Measurements from ENCODE around the gene MGRN1.
"Not testable (repeated sequence)": the region's sequence is repeated elsewhere in the genome, so short reads cannot be mapped to it uniquely, and the experiment has no call there.

MGRN1 gene

DNA sequence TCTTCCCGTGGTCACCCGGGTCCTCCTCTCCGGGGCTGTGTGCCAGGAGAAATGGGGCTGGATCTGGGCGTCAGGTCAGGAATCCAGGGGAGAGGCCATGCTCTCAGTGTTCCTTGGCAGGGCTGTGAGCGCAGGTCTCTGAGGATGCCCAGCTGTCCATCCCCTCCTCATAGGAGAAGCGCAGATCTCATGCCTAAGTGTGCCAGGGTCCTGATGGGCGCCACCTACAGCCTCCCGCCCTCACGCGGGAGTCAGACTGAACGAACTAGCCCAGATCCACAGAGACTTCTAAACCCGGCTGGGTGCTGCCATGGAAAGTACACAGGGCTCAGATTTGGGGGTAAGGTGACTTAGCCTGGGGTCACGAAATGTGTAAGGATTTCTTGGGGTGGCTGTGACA is 24.3 kb downstream of the MGRN1 start:
- Histone ChIP-seq H3K4me1 (ENCODE audit: control insufficient read depth in 1 of 2, insufficient read depth in 2 of 2, low read length in 2 of 2) (peaks cover 0 to 3% of the 10 kb centered on the region in 2 donors), H3K4me3 (ENCODE audit: low read depth in 1 of 2, low read length in 2 of 2) (no peak overlapping the region), H3K27ac (ENCODE audit: low read length) (no peak overlapping the region), H3K27me3 (ENCODE audit: low read depth, low read length) (no peaks in the 10 kb centered on the region), H3K9me3 (ENCODE audit: control insufficient read depth in 1 of 2, low read length in 2 of 2) (no peaks in the 10 kb centered on the region), H3K36me3 (ENCODE audit: control insufficient read depth in 1 of 2, insufficient read depth in 2 of 2, low read length in 2 of 2) (peaks cover 11 to 41% of the 10 kb centered on the region in 2 donors)

DNA sequence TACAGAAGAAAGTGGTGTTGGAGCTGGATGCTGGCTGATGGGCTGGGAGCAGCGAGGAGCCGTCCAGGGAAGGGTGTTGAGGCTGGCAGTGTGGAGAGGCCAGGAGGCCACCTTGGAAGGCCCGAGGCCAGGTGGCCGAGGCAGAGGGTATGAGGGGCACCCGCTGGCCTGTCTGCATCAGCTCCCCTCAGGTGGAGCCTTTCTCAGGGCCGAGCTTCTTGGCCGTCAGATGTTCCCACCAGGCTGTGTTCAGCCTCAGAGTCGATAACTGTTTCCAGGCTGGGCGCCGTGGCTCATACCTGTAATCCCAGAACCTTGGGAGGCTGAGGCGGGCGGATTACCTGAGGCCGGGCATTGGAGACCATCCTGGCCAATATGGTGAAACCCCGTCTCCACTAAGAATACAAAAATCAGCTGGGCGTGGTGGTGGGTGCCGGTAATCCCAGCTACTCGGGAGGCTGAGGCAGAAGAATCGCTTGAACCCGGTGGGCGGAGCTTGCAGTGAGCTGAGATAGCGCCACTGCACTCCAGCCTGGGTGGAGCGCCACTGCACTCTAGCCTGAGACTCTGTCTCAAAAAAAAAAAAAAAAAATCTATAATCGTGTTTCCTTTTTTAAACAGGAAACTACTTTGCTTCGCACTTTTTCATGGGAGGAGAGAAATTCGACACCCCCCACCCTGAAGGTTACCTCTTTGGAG is 25.3 kb downstream of the MGRN1 start:
- H3K4me3 ChIP-seq (ENCODE audit: low read depth in 1 of 2, low read length in 2 of 2): no peak overlapping the region
- H3K27ac ChIP-seq (ENCODE audit: low read length): no peak overlapping the region
- no peaks in the 10 kb centered on the region for H3K9me3 ChIP-seq (ENCODE audit: control insufficient read depth in 1 of 2, low read length in 2 of 2)
- H3K27me3 ChIP-seq (ENCODE audit: low read depth, low read length): no peaks in the 10 kb centered on the region
- H3K36me3 ChIP-seq (ENCODE audit: control insufficient read depth in 1 of 2, insufficient read depth in 2 of 2, low read length in 2 of 2): peaks cover 19 to 51% of the 10 kb centered on the region in 2 donors
- H3K4me1 ChIP-seq (ENCODE audit: control insufficient read depth in 1 of 2, insufficient read depth in 2 of 2, low read length in 2 of 2): peaks cover 0 to 3% of the 10 kb centered on the region in 2 donors

DNA sequence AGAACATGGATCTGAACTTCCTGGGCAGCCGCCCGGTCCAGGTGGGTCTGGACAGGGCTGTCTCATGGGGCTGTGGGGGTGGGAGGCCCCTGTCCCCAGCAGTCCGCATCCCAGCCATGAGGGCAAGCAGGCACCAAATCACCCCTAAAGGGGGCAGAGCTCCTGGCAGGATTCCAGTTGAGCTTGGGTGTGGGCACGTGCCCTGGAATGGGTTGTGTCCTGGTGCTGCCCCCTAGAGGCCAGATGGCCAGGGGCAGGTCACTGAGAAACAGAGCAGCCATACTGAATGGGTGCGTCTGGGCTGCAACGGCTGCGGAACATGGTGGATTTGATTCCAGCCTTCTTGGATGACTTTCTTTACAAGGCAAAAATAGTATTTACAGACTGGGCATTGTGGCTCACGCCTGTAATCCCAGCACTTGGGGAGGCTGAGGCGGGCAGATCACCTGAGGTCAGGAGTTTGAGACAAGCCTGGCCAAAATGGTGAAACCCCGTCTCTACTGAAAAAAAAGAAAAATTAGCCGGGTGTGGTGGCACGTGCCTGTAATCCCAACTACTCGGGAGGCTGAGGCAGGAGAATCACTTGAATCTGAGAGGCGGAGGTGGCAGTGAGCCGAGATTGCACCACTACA is 25.9 kb downstream of the MGRN1 start:
- H3K36me3 ChIP-seq (ENCODE audit: control insufficient read depth in 1 of 2, insufficient read depth in 2 of 2, low read length in 2 of 2): peaks cover 22 to 53% of the 10 kb centered on the region in 2 donors
- not testable (repeated sequence) for H3K4me3 ChIP-seq (ENCODE audit: low read depth in 1 of 2, low read length in 2 of 2); H3K9me3 ChIP-seq (ENCODE audit: control insufficient read depth in 1 of 2, low read length in 2 of 2); H3K4me1 ChIP-seq (ENCODE audit: control insufficient read depth in 1 of 2, insufficient read depth in 2 of 2, low read length in 2 of 2); H3K27me3 ChIP-seq (ENCODE audit: low read depth, low read length); H3K27ac ChIP-seq (ENCODE audit: low read length)

DNA sequence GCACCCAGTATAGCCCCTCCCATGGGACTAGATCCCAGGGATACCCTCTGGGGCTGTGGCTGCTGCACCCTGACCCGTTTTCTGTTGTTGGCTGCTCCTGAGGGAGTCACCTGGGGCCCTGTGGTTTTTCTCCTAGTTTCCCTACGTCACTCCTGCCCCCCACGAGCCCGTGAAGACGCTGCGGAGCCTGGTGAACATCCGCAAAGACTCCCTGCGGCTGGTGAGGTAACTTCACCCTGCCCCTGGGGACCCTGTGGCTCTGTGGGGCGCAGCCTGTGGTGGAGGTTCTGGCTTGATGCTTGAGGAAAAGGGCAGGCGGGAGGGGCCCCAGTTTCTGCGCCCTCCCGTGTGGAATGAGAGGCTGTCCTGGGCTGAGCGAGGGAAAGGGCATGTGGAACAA is 27.2 kb downstream of the MGRN1 start:
- Histone ChIP-seq H3K9me3 (ENCODE audit: control insufficient read depth in 1 of 2, low read length in 2 of 2) (no peaks in the 10 kb centered on the region), H3K36me3 (ENCODE audit: control insufficient read depth in 1 of 2, insufficient read depth in 2 of 2, low read length in 2 of 2) (peaks cover 28 to 58% of the 10 kb centered on the region in 2 donors), H3K27me3 (ENCODE audit: low read depth, low read length) (no peaks in the 10 kb centered on the region), H3K4me1 (ENCODE audit: control insufficient read depth in 1 of 2, insufficient read depth in 2 of 2, low read length in 2 of 2) (peaks cover 0 to 3% of the 10 kb centered on the region in 2 donors), H3K27ac (ENCODE audit: low read length) (no peak overlapping the region), H3K4me3 (ENCODE audit: low read depth in 1 of 2, low read length in 2 of 2) (no peak overlapping the region)

DNA sequence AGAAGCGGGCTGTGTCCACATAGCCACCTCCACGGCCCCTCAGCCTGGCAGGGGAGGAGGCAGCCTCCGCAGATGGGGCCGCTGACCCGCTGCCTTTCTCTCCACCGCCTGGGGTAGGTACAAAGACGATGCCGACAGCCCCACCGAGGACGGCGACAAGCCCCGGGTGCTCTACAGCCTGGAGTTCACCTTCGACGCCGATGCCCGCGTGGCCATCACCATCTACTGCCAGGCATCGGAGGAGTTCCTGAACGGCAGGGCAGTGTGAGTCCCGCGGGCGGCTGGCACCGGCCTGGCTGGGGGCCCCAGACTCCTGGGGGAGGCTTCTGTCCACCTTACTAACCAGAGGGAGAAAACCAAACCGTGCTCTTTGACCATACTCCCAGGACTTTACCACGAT is 27.9 kb downstream of the MGRN1 start:
- no peak overlapping the region for H3K4me3 ChIP-seq (ENCODE audit: low read depth in 1 of 2, low read length in 2 of 2)
- peaks cover 28 to 65% of the 10 kb centered on the region in 2 donors for H3K36me3 ChIP-seq (ENCODE audit: control insufficient read depth in 1 of 2, insufficient read depth in 2 of 2, low read length in 2 of 2)
- H3K4me1 ChIP-seq (ENCODE audit: control insufficient read depth in 1 of 2, insufficient read depth in 2 of 2, low read length in 2 of 2): peaks cover 0 to 3% of the 10 kb centered on the region in 2 donors
- H3K27me3 ChIP-seq (ENCODE audit: low read depth, low read length): no peaks in the 10 kb centered on the region
- H3K27ac ChIP-seq (ENCODE audit: low read length): no peak overlapping the region
- no peaks in the 10 kb centered on the region for H3K9me3 ChIP-seq (ENCODE audit: control insufficient read depth in 1 of 2, low read length in 2 of 2)

DNA sequence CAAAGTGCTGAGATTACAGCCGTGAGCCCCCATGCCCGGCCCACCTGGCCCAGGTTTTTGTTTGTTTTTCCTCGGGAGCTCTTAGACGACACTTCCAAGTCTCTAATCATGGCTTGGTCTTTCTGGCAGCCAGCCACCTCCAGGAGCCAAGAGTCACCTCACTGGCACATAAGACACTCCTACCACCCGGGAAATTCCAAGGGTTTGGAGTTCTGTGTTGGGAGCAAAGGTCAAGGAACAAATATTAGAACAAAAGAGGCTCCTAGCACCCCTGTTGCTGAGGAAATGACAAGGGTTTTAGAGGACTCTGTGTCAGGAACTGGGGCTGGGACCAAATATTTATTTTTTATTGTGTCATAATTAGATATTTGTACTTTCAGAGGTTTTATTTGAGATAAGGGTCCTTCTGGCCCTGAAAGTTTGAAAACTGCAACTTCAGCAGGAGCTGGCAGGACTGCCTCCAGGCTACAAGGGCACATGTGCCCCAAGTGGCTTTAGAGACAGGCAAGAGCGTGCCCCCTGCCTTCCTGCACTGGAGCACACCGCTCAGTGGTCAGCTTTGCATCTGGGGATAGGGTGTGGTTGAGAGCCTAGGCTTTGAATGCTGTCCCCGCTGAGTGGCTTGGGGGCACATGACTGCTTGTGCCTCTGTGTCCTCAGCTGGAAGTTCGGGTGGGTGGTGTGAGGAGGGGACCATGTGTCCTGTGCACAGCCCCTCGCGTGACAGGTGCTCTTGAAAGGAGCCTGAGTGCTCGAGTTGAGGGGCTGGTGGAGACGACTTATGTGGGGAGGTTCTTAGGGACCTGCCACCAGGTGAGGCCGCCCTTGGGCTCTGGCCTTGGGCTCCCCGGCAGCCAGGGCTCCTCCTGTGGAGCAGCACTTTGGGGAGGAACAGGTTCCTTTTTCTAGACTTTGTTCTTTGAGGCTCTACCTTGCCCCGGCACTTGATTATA is 29.7 kb downstream of the MGRN1 start:
- Histone ChIP-seq H3K36me3 (ENCODE audit: control insufficient read depth in 1 of 2, insufficient read depth in 2 of 2, low read length in 2 of 2) (peaks cover 28 to 74% of the 10 kb centered on the region in 2 donors), H3K4me1 (ENCODE audit: control insufficient read depth in 1 of 2, insufficient read depth in 2 of 2, low read length in 2 of 2) (peaks cover 0 to 3% of the 10 kb centered on the region in 2 donors), H3K4me3 (ENCODE audit: low read depth in 1 of 2, low read length in 2 of 2) (no peak overlapping the region), H3K27me3 (ENCODE audit: low read depth, low read length) (no peaks in the 10 kb centered on the region), H3K9me3 (ENCODE audit: control insufficient read depth in 1 of 2, low read length in 2 of 2) (no peaks in the 10 kb centered on the region), H3K27ac (ENCODE audit: low read length) (no peak overlapping the region)

DNA sequence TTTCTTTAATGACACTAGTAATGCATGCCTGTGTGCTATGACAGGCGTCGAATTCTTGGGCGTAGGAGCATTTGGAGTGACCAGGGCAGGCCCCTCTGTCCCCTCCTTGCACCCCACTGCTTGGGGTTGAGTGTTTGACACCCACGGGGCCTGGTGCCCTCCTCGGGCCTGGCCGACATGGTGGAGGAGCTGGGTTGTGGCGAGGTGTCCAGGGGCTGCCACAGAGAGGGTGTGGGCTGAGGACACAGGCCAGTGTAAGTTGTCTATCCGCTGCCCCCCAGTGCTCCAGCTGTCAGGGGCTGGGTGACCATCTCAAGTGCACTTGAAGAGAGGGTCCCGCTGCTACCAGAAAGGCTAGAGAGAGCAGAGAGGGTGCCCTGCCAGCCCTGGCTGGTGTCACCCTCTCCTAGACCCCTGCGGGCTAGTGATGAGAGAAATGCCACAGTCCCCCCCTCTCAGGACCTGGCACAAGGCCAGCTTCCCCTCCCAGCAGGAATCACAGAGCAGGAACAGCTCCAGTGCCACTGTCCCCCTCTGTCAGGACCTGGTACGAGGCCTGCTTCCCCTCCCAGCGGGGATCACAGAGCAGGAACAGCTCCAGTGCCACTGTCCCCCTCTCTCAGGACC is 30.5 kb downstream of the MGRN1 start:
- H3K4me1 ChIP-seq (ENCODE audit: control insufficient read depth in 1 of 2, insufficient read depth in 2 of 2, low read length in 2 of 2): peaks cover 0 to 7% of the 10 kb centered on the region in 2 donors
- no peaks in the 10 kb centered on the region for H3K9me3 ChIP-seq (ENCODE audit: control insufficient read depth in 1 of 2, low read length in 2 of 2)
- no peaks in the 10 kb centered on the region for H3K27me3 ChIP-seq (ENCODE audit: low read depth, low read length)
- peak overlapping the region; percentile 45 for H3K27ac ChIP-seq (ENCODE audit: low read length)
- H3K4me3 ChIP-seq (ENCODE audit: low read depth in 1 of 2, low read length in 2 of 2): no peak overlapping the region
- H3K36me3 ChIP-seq (ENCODE audit: control insufficient read depth in 1 of 2, insufficient read depth in 2 of 2, low read length in 2 of 2): peaks cover 28 to 82% of the 10 kb centered on the region in 2 donors

DNA sequence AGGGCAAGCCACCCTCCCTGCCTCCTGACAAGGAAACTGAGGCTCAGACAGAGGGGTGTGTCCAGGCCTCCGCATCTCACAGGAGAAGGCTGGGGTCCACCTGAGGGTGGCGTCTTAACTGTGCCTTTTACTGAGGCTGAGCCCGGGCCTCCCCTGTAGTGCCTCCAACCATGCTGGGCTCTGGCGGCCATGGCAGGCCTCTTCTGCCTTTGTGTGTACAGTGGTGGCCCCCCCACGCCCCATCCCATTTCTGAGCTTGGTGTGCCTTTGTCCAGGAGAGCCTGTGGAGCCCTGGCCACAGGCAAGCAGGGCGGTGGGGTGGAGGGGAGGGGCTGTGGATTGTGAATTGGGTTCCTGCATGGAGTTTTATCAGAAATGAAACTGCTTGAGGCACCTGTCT is 31.2 kb downstream of the MGRN1 start:
- Histone ChIP-seq H3K4me3 (ENCODE audit: low read depth in 1 of 2, low read length in 2 of 2) (no peak overlapping the region), H3K27ac (ENCODE audit: low read length) (no peak overlapping the region), H3K36me3 (ENCODE audit: control insufficient read depth in 1 of 2, insufficient read depth in 2 of 2, low read length in 2 of 2) (peaks cover 28 to 82% of the 10 kb centered on the region in 2 donors)

DNA sequence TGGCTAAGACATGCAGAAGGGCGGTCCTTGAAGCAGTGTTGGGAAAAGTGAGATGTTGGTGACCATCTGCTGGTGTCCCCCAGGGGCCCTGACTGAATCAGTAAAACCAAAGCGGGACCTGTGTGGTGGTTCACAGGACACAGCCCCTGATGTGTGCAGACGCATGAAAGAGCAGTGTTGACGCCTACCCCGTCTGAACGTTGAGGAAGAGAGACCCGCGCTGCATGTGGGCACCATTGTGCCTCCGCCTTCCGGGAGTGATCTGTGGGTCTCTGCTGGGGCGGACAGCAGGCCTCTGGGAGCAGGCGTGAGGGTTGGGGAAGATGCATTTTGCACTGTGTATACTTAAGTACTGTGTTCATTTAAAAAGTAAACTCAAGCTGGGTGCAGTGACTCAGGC is 31.6 kb downstream of the MGRN1 start:
- Histone ChIP-seq H3K9me3 (ENCODE audit: control insufficient read depth in 1 of 2, low read length in 2 of 2) (no peaks in the 10 kb centered on the region), H3K4me3 (ENCODE audit: low read depth in 1 of 2, low read length in 2 of 2) (no peak overlapping the region), H3K27me3 (ENCODE audit: low read depth, low read length) (no peaks in the 10 kb centered on the region), H3K36me3 (ENCODE audit: control insufficient read depth in 1 of 2, insufficient read depth in 2 of 2, low read length in 2 of 2) (peaks cover 28 to 78% of the 10 kb centered on the region in 2 donors), H3K27ac (ENCODE audit: low read length) (no peak overlapping the region), H3K4me1 (ENCODE audit: control insufficient read depth in 1 of 2, insufficient read depth in 2 of 2, low read length in 2 of 2) (peaks cover 0 to 10% of the 10 kb centered on the region in 2 donors)

More for the DNA sequence above, 31.2 kb downstream of the MGRN1 start:
- peaks cover 0 to 10% of the 10 kb centered on the region in 2 donors for H3K4me1 ChIP-seq (ENCODE audit: control insufficient read depth in 1 of 2, insufficient read depth in 2 of 2, low read length in 2 of 2)
- no peaks in the 10 kb centered on the region for H3K27me3 ChIP-seq (ENCODE audit: low read depth, low read length)
- H3K9me3 ChIP-seq (ENCODE audit: control insufficient read depth in 1 of 2, low read length in 2 of 2): no peaks in the 10 kb centered on the region

DNA sequence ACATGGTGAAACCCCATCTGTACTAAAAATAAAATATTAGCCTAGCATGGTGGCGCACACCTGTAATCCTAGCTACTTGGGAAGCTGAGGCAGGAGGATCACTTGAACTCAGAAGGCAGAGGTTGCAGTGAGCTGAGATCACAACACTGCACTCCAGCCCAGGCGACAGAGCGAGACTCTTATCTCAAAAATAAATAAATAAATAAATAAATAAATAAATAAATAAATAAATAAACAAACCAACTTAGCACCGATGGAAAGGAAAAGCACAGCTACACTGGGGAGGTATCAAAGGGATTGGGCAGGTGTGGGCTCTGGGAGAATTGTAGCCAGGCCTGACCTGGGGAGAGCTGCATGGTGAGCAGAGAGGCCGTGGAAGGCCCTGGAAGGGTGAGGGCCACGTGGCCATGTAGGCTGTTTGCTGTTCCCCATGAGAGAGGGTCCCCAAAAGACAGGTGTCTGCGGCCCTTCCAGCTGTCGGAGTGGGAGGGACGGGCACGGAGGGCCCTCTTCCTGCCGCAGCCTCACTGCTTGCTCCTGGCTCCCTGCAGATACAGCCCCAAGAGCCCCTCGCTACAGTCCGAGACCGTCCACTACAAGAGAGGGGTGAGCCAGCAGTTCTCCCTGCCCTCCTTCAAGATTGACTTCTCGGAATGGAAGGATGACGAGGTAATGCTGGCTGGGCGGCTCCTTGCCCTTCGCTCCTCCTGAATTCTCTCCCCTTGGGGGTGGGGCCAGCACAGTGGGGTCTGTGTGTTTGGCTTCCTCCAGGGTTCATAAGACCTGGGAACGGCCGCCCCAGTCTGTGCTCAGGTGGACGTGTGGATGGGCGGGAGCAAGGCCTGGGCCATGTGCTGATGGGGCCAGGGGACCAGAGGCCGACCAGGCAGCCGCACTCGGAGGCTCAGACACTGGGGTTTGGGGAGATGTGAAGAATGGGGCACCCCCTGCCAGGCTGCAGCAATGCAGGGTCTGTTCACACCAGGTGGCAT is 32.4 kb downstream of the MGRN1 start:
- peaks cover 28 to 70% of the 10 kb centered on the region in 2 donors for H3K36me3 ChIP-seq (ENCODE audit: control insufficient read depth in 1 of 2, insufficient read depth in 2 of 2, low read length in 2 of 2)

More for the DNA sequence above, 32.4 kb downstream of the MGRN1 start:
- Histone ChIP-seq H3K27ac (ENCODE audit: low read length) (no peak overlapping the region), H3K4me3 (ENCODE audit: low read depth in 1 of 2, low read length in 2 of 2) (no peak overlapping the region), H3K4me1 (ENCODE audit: control insufficient read depth in 1 of 2, insufficient read depth in 2 of 2, low read length in 2 of 2) (peaks cover 0 to 10% of the 10 kb centered on the region in 2 donors), H3K9me3 (ENCODE audit: control insufficient read depth in 1 of 2, low read length in 2 of 2) (no peaks in the 10 kb centered on the region), H3K27me3 (ENCODE audit: low read depth, low read length) (no peaks in the 10 kb centered on the region)

Measured in muscle layer of duodenum (tissue), 2 donors.